ENCODE results near the gene CDH20. TPM values are rescaled to one million over a fixed set of nuclear protein-coding genes. Genes with fewer than 3 reads are reported as not detected.

Gene CDH20
- total RNA-seq (2014; rRNA removed; shearing (Covaris generic)): not detected in 2 replicates

DNA sequence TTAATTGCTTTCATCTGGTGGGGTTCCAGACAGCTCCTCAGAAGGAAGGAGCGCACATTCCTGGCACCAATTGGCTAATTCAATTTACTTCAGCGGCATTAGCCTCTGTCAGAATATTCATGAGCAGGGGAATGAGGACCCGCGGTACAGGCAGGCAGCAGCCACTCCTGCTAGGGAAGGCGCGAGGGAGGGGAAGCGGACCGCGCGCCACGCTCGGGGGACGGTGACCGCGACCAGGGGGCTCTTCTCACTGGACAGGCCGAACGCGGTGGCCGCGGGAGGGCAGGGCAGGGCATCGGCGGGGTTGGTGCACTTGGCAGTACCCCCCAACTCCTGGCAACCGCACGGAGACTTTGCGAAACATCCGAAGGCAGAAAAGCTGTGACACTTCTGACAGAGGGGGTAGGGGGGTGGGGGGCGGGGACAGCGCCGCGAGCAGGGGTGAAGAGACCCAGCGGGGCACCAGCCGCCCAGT is at the start of gene CDH20:
CDH20 (plus strand) TSS at position 160 of the 475 bp plus-strand sequence.
- no peak for DNase-seq (ENCODE audit: low read depth)

DNA sequence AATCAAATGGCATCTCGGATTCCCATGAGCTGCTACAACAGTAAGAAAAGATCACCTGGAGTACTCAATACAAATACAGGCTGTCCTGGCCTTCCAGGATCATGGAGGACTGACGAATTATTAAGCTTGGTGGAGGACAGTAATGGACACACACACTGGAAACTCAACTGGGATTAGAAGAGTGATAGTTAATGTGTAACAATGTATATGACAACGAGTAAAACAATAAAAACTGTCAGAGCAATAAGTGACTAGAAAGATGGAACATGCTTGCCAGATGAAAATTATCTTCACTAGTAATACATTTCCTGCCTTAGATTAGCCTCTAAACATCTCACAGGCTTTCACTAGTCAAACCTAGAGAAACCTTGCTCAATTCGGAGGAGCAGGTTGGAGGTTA is 49.2 kb upstream of the CDH20 start:
- no peak for DNase-seq (ENCODE audit: low read depth)

DNA sequence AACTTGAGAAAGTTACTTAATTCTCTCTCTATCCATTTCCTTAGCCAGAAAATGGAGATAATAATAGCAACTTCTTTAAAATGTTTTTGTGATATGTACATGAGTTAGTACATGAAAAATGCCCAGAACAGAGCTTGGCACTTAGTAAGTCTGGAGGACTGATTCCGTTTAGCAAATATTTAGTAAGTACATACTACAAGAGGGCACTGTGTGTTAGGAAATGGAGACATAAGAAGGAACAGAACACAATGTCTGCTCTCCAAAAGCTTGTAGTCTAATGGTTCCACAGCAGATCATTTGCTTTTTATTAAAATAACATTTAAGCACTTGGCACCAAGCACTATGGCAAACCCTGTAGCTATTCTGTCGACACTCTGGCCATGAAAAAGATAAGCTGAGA is 47.5 kb upstream of the CDH20 start:
- no peak for DNase-seq (ENCODE audit: low read depth)

DNA sequence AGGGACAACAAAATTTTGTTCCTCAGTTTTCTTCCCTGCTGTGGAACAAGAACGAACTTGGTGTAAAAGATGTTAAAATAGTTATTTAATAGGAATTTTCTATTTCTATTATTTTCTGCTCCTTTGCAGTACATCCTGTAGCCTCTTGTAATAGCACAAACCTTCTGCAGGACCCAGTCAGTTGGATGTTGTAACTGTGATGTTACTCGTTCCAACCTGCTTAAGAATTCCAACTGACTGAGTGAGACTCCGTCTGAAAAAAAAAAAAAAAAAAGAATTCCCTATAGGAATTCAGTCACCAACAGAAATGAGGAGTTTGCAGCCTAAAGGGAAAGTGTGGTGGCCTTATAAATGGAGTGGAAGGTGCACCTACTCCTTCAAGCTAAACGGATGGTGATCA is 46.4 kb upstream of the CDH20 start:
- no peak for DNase-seq (ENCODE audit: low read depth)

DNA sequence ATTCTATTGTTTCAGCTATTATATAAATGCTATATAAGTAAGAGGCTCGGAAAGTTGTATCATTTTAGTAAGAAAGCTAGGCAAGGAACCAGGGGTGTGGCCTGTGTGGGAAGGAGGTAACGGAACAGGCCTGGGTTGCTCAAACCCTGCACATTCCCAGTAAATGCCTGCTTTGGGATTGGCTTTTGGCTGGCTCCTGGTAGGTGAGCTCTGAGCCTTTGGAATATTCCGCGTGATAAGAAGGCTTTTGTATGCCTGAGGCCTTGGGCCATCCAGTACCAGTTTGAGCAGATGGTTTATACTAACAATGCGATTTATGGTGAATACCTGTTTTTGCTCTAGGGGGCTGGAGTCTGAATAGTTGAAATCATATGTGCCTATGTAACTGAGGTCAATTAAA is 42.6 kb upstream of the CDH20 start:
- DNase-seq (ENCODE audit: low read depth): no peak

DNA sequence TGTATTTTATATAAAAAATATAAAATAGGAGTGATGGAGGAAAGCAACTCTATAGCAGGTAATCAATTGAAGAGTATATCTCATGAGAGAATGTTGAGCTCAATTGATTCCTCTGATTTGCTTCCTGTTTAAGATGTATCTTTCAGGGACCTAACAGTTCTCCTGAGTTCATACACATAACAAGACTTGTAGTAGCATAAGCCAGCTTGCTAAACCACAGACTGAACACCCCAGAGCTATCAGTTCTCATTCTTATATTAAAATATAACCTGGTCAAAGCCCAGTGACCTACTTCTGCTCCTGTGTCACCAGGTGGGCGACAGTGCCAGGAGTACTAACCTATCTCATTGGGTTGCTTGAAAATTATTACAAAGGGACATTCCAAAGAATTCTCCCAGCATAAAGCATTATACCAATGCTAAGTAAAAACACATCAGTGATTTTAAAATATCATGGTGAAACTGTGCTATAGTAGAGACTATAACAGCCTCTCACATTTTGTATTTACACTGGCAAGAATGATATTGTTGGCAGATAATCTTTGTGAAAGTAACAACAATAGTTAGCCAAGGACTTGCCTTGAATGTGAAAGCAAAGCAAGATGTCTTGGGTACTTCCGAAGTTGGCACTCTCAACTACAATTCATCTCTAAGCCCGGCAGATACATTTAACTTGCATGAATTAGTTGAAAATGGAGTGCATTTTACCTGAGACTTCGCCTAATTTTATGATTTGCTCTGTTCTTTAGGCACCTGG is 40.8 kb upstream of the CDH20 start:
- no peak for DNase-seq (ENCODE audit: low read depth)

DNA sequence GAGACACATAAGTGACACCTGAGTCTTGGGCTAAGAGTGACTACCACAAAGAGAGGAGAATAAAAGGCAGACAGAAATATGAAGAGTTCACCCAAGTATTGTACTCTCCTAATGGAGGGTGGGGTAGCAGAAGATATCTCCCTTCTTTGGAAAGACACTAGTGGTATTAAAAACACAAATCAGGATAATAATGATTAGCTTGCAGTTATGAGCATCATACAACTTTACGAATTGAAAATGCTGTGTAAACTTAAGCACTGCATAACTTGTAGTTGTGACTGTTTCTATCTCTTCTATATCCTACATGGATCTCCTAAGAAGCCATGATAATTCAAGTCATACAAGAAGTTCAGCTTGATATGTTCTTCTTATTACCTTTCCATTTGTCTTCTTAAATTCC is 38.1 kb upstream of the CDH20 start:
- DNase-seq (ENCODE audit: low read depth): no peak

DNA sequence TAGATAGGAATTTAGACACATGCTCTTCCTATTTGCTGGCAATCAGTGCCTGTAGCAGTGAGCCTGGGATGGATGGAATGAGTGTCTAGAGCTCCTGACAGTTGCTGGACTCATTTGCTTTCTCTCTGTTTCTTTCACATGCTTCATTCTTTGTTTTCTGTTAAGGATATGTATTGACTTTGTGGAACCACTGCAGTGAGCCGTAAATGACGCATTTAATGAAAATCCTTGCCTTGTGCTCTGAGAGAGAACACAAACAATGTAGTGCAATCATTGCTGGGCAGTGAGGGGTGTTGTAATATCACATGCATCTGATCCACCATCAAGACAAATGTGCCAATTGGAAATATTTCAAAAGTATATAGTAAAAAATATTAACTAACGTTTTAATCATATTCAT is 25.2 kb upstream of the CDH20 start:
- DNase-seq (ENCODE audit: low read depth): no peak

DNA sequence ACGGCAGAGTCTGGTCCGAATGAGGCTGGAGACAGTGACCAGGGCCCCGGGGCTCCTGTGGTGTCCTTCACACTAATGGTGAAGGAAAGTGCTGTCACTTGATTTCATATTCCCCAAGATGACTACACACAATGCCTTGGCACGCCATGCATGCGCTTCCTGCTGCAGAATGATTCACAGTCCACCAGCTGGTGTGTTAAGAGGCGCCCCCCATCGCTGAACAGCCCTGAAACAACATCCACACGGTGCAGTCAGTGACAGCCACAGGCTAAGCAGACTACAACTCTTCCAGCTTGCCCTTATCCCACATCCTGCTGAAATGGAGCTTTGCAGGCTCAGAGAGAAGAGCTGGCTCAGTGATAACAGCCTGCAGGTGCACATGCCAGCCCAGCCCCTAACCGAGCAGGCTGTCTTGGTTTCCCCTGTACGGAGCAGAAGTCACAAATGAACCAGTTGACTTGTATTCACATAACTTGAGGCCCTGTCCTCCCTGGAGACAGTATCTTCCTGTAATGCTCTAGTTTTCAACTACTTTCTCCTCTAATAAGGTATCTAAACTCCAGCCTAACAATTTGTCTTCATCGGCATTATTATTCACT is 24.3 kb upstream of the CDH20 start:
- DNase-seq (ENCODE audit: low read depth): peak; percentile 46

DNA sequence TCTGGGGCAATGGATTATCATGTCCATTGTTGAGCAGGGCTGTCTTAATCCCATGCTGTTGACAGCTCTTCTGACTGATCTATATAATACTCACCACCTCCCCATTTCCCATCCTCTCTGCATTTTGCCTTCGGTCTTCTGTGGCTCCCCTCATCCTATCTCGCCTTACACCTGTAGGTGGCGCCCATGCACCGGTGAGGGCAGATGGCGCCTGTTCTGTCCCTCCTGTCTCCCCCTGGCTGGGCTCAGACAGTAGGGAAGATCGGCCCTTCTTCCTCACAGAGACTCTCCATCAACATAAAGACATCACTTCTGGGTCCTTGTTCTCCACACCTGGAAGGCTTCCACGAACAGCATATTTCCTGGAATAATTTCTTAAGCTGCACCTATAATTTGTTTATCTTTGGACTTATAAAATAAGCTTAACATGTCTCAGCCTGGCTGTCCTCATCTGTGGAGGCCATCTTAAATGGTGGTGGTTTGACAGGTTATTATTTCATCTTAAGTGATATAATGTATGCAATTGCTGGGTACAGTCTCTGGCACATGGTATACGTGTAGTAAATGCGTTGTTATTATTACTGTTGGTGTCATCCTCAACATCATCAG is 10.9 kb upstream of the CDH20 start:
- peak; percentile 37 for DNase-seq (ENCODE audit: low read depth)

DNA sequence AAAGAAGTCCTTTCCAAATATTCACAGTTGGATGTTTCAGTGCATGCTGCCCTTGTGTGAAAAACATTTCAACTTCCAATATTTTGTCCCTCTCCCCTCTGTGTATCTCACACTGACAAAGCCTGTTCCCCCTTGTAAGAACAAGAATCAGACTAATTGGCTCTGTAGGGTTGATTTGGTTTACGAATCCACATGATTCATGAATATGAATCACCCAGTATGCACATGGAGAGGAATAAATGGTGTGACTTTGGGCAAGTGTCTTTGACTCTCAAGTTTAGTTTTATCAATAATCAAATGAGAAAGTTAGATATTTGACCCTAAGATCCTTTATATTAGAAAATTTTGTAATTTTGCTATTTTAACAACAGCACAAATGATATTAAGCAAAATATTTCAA is 9.3 kb upstream of the CDH20 start:
- DNase-seq (ENCODE audit: low read depth): no peak

DNA sequence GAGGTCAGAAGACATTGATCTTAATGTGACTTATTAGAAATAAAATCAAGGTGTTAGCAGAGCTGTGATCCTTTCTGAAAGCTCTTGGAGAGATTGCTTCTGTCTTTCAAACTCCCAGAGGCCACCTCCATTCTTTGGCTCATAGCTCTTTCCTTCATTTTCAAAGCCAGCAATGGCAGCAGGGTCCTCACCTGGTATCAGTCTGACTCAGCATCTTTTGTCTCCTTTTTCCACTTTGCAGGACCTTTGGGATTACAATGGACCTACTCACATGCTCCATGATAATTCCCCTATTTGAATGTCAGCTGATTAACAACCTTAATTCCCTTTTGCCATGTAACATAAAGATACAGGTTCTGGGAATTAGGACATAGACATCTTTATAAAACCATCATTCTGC is 6.8 kb upstream of the CDH20 start:
- no peak for DNase-seq (ENCODE audit: low read depth)

DNA sequence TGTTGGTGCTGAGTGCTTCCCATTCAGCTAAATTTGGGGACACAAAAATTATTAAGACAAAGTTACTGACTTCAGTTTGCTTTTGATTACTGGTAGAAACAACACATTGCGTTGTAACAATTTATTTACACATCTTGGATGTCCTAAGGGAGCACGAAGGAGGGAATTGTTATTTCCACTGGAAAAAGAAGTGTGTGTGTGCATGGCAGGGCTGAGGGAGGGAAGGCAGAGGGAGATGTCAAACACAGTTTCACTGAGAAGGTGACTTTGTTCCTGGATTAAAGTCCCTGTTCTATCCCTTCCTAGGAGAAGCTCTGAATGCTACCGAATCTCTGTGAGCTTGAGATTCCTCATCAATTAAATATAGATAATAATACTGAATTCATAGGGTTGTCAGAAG is 3.8 kb upstream of the CDH20 start:
- no peak for DNase-seq (ENCODE audit: low read depth)

DNA sequence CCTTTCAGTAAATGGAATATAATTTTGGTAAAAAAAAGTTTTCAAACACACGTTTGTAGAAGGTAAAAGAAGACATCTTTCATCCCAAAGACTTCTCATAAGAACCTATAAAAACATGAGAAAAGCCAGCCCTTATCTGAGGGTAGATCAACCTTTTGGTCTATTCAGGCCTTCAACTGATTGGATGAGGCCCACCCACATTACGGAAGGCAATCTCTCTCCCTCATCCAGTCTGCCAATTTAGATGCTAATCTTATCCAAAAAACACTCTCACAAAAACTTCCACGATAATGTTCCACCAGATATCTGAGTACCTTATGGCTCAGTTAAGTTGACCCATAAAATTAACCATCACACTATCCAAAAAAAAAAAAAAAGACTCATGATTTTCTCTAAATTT is 2.2 kb upstream of the CDH20 start:
- DNase-seq (ENCODE audit: low read depth): no peak

DNA sequence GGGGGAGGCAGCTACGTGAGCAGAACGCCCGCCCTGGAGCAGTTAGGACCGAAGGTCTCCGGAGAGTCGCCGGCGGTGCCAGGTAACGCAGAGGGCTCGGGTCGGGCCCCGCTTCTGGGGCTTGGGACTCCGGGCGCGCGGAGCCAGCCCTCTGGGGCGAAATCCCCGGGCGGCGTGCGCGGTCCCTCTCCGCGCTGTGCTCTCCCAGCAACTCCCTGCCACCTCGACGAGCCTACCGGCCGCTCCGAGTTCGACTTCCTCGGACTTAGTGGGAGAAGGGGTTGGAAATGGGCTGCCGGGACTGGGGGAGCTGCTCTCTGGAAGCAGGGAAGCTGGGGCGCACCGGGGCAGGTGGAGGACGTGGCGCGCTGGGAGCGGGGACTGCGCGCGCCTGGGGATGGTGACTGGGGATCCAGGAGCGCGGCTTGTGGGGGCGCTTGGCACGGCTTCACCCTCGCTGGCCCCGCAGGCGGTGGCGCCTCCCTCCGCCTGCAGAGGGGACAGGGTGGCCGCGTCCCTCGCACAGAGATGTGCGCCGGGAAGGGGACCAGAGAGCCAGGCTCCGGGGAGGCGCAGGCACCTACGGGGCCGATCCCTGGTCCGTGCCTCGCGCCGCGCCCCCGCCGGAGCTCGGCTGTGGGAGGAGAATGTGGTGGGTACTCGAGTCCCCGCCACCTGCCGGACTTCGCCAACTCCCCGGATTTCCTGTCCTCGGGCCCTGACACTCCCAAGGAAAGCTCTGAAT is 688 bp downstream of the CDH20 start:
- no peak for DNase-seq (ENCODE audit: low read depth)

DNA sequence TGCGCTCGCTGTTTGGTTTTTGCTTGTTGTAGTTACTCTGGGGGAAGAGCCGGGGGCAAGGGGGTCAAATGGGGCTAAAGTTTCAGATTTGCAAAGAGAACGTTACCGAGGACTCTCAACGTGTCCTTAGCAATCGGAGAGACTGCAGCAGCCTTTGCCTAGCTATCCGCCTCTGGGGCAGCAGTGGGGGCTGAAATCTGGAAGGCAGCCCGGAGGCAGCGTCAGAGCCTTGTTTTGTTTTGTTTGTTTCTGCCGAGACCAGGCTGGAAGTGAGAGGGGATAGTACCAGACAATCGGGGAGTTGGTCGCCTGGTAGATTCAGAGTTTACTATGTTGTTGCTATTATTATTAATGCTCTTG is 1.2 kb downstream of the CDH20 start:
- no peak for DNase-seq (ENCODE audit: low read depth)

DNA sequence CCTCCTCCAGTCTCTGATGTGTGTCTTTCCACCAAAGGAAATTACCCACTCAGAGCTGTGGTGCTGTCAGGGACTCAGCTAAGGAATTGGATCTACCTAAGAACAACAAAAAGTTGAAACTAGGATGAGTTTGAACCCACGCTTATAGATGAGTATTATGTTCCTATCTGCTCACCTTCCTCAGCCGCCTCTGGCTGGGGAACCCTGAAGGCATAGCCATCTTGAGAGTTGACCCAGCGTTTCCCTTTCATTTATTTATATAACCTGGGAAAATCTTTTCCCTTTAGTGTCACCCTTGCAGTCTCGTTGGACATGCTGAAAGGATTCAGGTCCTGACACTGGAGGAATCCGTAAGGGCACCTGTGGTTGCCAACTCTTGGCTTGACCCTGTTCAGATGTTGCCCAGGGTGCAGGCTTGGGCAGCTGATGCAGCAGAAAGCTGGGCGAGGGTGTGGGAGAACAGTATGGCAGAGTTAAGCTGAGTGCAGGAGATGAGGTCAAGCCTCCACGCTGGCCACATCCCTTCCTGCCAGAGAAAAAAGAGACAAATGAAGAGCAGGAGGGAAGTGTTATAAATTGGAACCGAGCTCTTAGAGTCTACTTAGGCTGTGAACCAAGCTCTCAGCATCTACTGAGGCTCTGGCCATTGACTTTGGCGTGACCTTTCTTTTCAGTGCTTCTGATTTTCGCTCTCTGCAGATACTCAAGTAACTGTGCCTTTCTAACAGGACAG is 1.9 kb downstream of the CDH20 start:
- no peak for DNase-seq (ENCODE audit: low read depth)

DNA sequence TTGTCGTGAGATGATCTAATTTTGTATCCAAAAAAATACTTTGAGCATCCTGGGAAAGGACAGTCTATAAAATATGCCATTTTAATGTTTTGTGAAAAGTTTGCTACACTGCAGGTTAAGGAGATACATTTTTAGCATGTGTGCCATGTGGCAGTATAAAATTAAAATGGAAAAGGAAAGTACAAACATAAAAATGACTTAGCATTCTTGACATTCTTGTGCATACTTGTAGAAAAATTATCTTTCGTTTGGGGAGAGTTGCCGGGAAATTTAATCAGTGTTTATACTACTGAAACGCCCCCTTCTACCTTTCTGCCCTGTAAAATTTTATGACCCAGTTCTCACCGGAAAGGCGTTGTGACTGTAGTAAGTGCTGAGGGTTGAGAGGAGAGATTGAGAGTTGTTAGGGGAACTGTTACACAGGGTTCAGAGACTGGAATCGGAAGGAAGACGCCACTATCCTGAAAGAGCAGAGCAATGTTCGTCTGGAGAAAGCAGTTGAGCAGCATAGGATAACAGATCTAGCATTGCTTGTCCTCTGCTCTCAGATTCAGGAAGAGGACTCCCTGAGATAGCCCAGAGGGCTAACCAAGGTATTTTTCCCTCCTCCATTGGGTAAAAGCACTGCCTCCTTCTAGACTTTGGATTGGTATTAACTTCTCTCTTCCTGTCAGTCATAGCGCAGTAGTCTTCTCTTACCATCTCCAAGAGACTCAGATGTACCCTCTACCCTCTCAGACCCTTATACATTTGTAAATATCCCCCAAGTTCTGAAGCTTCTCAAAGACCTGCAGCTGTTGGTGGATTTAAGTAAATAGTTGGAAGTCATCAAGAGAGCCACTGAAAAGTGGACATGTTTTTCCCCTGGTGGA is 2.7 kb downstream of the CDH20 start:
- no peak for DNase-seq (ENCODE audit: low read depth)

DNA sequence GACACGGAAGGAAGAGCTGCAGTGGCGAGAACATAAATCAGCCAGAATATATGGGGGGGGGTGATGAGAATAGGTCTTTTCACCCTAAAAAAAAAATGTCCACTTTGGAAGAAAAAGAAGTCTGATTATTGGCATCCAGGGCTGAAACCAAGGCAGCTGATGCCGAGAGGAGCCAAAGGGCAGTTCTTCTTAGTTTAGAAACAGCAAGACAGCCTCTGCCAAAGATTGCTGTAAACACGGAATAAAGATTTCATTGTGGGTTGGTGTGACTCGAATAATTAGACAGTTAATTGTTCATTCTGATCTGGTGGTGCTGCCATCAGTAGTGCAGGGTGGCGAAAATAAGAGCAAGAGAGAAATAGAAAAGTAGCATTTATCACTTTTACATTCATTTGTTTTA is 3.5 kb downstream of the CDH20 start:
- DNase-seq (ENCODE audit: low read depth): no peak

DNA sequence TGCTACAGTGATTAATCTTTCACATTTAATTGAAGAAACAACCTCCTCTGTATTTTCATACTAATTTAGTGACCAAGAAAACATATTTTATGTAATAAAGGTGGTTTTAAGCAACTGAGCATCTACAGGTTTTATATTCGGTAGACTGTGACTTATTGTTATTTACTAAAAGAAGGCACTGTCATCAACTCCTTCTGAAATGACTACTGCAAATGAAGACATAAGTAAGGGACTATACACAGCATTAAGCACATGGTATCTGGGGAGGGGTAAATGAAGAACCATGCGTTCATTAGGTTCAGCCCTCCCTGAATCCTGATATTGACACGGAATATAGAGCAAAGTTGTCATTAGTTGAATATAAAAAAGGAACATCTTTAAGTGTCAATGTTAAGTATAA is 4.3 kb downstream of the CDH20 start:
- no peak for DNase-seq (ENCODE audit: low read depth)

DNA sequence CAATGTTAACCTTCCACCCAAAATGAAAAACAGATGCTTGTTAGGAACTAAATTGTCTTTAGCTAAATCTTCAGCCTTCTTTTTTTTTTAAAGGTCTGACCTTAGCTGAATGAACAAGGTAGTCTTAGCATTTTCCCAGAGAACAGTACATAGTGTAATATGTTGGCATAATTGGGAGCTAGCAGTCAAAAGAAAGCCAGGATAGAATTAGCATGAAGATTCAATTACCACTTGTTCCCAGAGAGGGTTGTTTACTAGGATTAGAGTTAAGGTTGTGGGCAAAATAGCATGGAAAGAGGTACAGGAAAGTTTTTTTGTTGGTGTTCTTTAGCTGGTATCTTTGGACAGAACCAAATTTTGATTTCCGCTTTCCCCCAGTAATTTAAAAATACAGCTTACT is 6.9 kb downstream of the CDH20 start:
- DNase-seq (ENCODE audit: low read depth): no peak
